Measurements from ENCODE around the gene CTNND1. TPM values are rescaled to one million over a fixed set of nuclear protein-coding genes. Genes with fewer than 3 reads are reported as not detected.

Gene CTNND1
- total RNA-seq, 2 donors from 2014 or later = 58.2 to 63.2 TPM

DNA sequence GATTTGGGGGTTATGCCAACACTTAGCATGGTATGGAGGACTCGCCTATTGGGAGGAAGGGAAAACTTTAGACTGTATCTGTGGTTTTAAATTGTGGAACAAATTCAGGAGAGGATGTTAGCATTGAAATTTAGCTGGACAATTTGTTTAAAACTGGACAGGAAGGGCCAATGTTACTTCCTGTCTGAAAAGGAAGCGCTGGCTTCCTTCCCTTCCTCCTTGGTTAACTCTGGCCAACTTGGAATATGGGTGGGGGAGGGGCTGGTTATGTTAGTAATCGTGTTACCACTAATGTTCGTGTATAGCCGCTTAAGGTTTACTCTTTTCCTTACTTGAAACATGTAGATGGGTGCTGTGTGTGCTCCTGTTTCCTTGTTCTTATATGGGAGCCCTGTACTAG, 13.9 kb downstream of the CTNND1 start:
- no peaks in the 10 kb centered on the region for H3K27me3 ChIP-seq
- no peaks in the 10 kb centered on the region for H3K36me3 ChIP-seq
- H3K9me3 ChIP-seq = no peaks in the 10 kb centered on the region
- no peak for DNase-seq (ENCODE audit: low spot score)
- H3K4me3 ChIP-seq = peak overlapping the region in 1 of 2 donors; percentile 0
- TF ChIP-seq, protein P1, sequence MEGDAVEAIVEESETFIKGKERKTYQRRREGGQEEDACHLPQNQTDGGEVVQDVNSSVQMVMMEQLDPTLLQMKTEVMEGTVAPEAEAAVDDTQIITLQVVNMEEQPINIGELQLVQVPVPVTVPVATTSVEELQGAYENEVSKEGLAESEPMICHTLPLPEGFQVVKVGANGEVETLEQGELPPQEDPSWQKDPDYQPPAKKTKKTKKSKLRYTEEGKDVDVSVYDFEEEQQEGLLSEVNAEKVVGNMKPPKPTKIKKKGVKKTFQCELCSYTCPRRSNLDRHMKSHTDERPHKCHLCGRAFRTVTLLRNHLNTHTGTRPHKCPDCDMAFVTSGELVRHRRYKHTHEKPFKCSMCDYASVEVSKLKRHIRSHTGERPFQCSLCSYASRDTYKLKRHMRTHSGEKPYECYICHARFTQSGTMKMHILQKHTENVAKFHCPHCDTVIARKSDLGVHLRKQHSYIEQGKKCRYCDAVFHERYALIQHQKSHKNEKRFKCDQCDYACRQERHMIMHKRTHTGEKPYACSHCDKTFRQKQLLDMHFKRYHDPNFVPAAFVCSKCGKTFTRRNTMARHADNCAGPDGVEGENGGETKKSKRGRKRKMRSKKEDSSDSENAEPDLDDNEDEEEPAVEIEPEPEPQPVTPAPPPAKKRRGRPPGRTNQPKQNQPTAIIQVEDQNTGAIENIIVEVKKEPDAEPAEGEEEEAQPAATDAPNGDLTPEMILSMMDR (IDR thresholded peaks at IDR 0.05) = no peak
- peaks cover 0 to 99% of the 10 kb centered on the region in 2 donors for H3K4me1 ChIP-seq
- H3K27ac ChIP-seq = peak overlapping the region; percentile 79 to 90

DNA sequence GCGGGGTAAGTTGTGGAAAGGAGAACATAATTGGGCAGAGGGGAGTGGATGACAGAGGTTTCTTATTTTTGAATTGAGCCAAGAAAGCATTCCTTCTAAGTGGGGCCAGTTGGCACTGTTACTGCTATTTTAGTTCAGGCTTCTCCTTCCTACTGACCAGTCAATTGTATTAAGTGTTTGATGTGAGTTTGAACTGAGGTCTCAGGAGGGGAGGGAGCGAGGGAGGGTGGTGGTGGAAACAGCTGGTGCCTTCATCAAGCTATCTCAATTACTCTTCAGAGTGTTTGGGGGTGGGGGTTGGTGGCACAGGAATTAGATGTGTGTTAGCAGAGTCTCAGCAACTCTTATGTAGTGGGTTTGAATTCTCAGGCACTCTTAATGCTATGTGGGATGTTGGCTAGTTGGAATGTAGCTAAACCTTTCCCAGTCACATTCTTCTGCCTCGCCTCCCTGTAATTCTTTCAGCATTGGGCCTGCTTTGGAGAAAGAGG, 14.5 kb downstream of the CTNND1 start:
- no peaks in the 10 kb centered on the region for H3K9me3 ChIP-seq
- peak overlapping the region; percentile 79 to 90 for H3K27ac ChIP-seq
- DNase-seq (ENCODE audit: low spot score) = no peak
- no peaks in the 10 kb centered on the region for H3K27me3 ChIP-seq
- TF ChIP-seq, protein P1 (IDR thresholded peaks at IDR 0.05) = no peak
- peak overlapping the region in 1 of 2 donors; percentile 0 for H3K4me3 ChIP-seq
- H3K4me1 ChIP-seq = peaks cover 0 to 99% of the 10 kb centered on the region in 2 donors
- no peaks in the 10 kb centered on the region for H3K36me3 ChIP-seq

DNA sequence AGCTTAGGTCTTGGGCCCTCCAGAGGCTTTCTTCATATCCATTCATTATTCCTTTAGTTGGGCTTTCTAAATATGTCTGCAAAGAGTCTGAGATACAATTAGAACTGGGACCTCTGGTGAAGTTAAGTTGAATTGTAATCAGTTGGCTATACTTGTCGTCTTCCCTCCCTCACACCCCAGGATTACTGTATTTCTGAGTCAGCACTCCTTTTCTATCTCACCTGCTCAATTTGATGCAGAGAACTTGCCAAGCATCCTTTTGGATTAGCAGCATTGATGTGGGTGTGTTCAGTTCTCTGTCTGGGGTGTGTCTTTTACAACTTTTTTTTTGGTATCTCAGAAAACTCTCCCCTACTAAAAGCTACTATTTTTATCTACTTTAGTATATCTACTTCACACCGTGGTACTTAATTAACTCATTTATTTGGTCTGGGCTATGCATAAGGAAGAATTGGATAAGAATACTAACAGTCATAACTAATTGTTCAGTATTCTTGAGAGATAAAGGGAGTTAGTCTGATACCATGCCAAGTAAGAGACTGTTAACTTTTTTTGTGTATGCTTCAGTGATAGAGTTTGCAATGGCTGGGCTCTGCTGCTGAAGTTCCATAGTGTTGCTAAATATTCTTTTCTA, 15.1 kb downstream of the CTNND1 start:
- TF ChIP-seq, protein P1 (IDR thresholded peaks at IDR 0.05) = no peak
- no peak for DNase-seq (ENCODE audit: low spot score)
- peak overlapping the region in 1 of 2 donors; percentile 0 for H3K4me3 ChIP-seq
- H3K4me1 ChIP-seq = peaks cover 0 to 100% of the 10 kb centered on the region in 2 donors
- no peaks in the 10 kb centered on the region for H3K27me3 ChIP-seq
- peak overlapping the region; percentile 79 to 90 for H3K27ac ChIP-seq
- H3K9me3 ChIP-seq = no peaks in the 10 kb centered on the region
- no peaks in the 10 kb centered on the region for H3K36me3 ChIP-seq

DNA sequence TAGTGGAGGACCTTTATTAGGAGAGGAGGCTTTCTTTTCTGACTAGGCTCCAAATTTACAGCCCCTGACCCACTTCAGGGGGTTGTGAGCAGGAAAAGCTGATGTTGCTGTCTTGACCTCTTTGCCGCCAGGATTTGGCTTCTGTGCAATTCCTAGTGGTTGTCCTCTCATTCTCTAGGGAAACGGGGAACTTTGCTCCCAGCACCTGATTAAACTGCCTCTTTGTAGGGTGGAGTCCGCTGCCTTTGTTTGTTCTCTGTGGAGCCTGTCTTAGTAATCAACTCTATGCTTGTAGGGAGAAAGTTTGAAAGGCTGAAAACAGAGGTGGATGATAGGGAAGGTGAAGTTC, 16.3 kb downstream of the CTNND1 start:
- no peak for DNase-seq (ENCODE audit: low spot score)
- Histone ChIP-seq H3K4me3 (peak overlapping the region in 1 of 2 donors; percentile 28), H3K36me3 (no peaks in the 10 kb centered on the region), H3K27ac (peak overlapping the region; percentile 79 to 90), H3K4me1 (peaks cover 0 to 100% of the 10 kb centered on the region in 2 donors), H3K27me3 (no peaks in the 10 kb centered on the region), H3K9me3 (no peaks in the 10 kb centered on the region)
- TF ChIP-seq, protein P1 (IDR thresholded peaks at IDR 0.05) = no peak

DNA sequence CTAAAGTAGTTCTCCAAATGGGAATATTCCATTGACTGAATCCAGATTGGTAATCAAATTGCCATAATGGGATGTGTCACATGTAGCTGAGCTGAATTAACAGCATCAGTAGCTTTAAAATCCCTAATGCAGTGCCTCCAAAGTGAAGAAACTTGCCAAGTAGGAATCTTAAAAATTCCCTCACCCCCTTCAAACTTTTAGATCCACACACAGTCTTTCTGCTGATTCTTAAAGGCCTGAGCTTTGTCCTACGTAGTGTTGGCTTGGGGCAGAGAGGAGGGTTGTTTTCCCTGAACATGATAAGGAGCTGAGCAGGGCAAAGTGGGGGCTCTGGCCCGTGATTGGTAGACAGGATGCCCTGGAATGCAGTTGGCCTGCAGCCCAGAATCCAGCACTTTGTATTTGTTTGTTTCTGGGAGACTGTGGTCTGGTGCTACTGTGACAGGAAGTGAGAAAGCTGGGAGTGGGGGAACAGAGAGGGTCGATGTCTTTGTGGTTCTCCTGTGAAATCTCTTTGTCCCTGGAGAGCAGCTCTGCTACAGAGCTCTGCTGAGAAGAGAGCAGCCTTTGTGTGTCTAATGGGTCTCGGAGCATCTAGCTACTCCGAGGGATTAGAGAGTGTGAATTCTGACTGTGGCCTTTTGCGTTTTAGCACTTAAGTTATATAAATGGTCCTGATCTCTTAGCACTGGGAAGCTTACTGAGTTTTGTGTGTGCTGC, 16.9 kb downstream of the CTNND1 start:
- Histone ChIP-seq H3K4me3 (peak overlapping the region in 1 of 2 donors; percentile 28), H3K27me3 (no peaks in the 10 kb centered on the region), H3K36me3 (no peaks in the 10 kb centered on the region), H3K4me1 (peaks cover 0 to 100% of the 10 kb centered on the region in 2 donors), H3K27ac (peak overlapping the region; percentile 79 to 90), H3K9me3 (no peaks in the 10 kb centered on the region)
- peak; percentile 97 for DNase-seq (ENCODE audit: low spot score)
- TF ChIP-seq, protein P1 (IDR thresholded peaks at IDR 0.05) = no peak

Data from right atrium auricular region (tissue), 2 donors.